Kidney (tissue), 14 donors: ENCODE measurements around the gene SH3RF1. TPM values are rescaled to one million over a fixed set of nuclear protein-coding genes. Genes with fewer than 3 reads are reported as not detected.

ENCODE experiments used
- DNase-seq, 5 donors: peaks; one replicate each; pipeline ENCODE4 v3.0.0-alpha.2; 2013 to 2020
- FAIRE-seq: peaks from 2 replicates; lab custom pipeline; 2012; peaks lifted over from hg19 to GRCh38; lab: Jason Lieb, UNC
- H3K27ac ChIP-seq, 2 donors: one replicate each; pipeline ENCODE4 v1.7.0; 2013; ENCODE audit warnings: low read depth in 2 of 2, low read length in 2 of 2, inconsistent platforms in 1 of 2
- H3K27me3 ChIP-seq: one replicate; pipeline ENCODE4 v1.7.1; 2013; ENCODE audit warnings: low read length, inconsistent platforms; ENCODE audit not compliant: control insufficient read depth, insufficient read depth
- H3K36me3 ChIP-seq, 3 donors: one replicate each; pipeline versions ENCODE4 v1.7.0 to v1.7.1; 2013; ENCODE audit warnings: low read length in 3 of 3, control low read depth in 1 of 3, inconsistent platforms in 1 of 3; ENCODE audit not compliant: insufficient read depth in 3 of 3, control insufficient read depth in 2 of 3
- H3K4me1 ChIP-seq, 3 donors: one replicate each; pipeline versions ENCODE4 v1.7.0 to v1.7.1; 2013; ENCODE audit warnings: low read length in 3 of 3, inconsistent platforms in 1 of 3, low read depth in 1 of 3; ENCODE audit not compliant: control insufficient read depth in 2 of 3, insufficient read depth in 2 of 3
- H3K4me3 ChIP-seq, 3 donors: one replicate each; pipeline versions ENCODE4 v1.7.0 to v1.8.1; 2013; ENCODE audit warnings: low read length in 3 of 3, control low read depth in 1 of 3, inconsistent platforms in 1 of 3
- H3K9ac ChIP-seq, 3 donors: one replicate each; pipeline versions ENCODE4 v1.7.0 to v1.7.1; 2013; ENCODE audit warnings: low read length in 3 of 3, control low read depth in 1 of 3, inconsistent platforms in 1 of 3
- H3K9me3 ChIP-seq, 3 donors: one replicate each; pipeline versions ENCODE4 v1.7.0 to v1.7.1; 2013; ENCODE audit warnings: low read length in 3 of 3, control low read depth in 1 of 3, inconsistent platforms in 1 of 3; ENCODE audit not compliant: control insufficient read depth in 2 of 3, insufficient read depth in 1 of 3
- CTCF ChIP-seq: IDR thresholded peaks from 3 replicates; pipeline ENCODE4 v1.5.1; 2012; ENCODE audit warnings: mild to moderate bottlenecking, moderate library complexity, borderline replicate concordance; ENCODE audit not compliant: insufficient read depth; ENCODE audit errors: extremely low read depth
- intact Hi-C: fragments of 100-400 bp; cut with DNase I; formaldehyde crosslinking; loops from one replicate; pipeline ENCODE4 v1.11.1; 2022
- polyA plus RNA-seq: library from polyadenylated mRNA; stranded (reverse); fragments of 350-450 nt; fragmentation: Illumina TruSeq; extraction: RNeasy Lipid Tissue Mini Kit (QIAGEN cat#74804); gene quantifications from one replicate; pipeline ENCODE4 v1.2.3, GENCODE V29; 2014; ENCODE audit warnings: low read depth, low replicate concordance; ENCODE audit not compliant: insufficient read depth
- total RNA-seq: library from RNA; stranded (reverse); fragmentation: NEBNext Ultra II Directional; extraction: Animal tissue kit (Norgen Biotek cat#: 25700); gene quantifications from one replicate; pipeline ENCODE4 v1.2.1, GENCODE V29; 2021
- donor health status: control.
- donor health status: control.
- donor health status: control.
- donor health status: control.
- donor health status: control.
- donor health status: DM: yes; HTN: yes; CAD: no.
- donor health status: Normal renal cell carcinoma (clear cell type).

The SH3RF1 gene
- total and polyA plus RNA-seq, 2 donors from 2014 or later = 8.2 to 35.7 TPM

- H3K27me3 ChIP-seq = no peaks in the 10 kb centered on the region
- H3K4me1 ChIP-seq = peaks cover 0 to 12% (median 11%) of the 10 kb centered on the region in 3 donors
- no peak overlapping the region for H3K4me3 ChIP-seq
- intact Hi-C loops = no loop called here
- no peak for TF ChIP-seq CTCF
- no peaks in the 10 kb centered on the region for H3K9me3 ChIP-seq
- H3K9ac ChIP-seq = no peak overlapping the region
- FAIRE-seq (no peak), DNase-seq (no peak)
- H3K27ac ChIP-seq = no peak overlapping the region
- peaks cover 7 to 11% (median 9%) of the 10 kb centered on the region in 3 donors for H3K36me3 ChIP-seq
Measured at GRCh38 chr4:169102026-169102425, 168.7 kb downstream of the SH3RF1 start.

GRCh38 chr4:169100670-169101101 is 170.1 kb downstream of the SH3RF1 start:
- peaks cover 0 to 12% (median 11%) of the 10 kb centered on the region in 3 donors for H3K4me1 ChIP-seq
- no peak overlapping the region for H3K9ac ChIP-seq
- peak in 2 of 5 donors; percentile 39 to 47 for DNase-seq
- intact Hi-C loops = no loop called here
- no peak for TF ChIP-seq CTCF
- peaks cover 6 to 14% (median 7%) of the 10 kb centered on the region in 3 donors for H3K36me3 ChIP-seq
- no peaks in the 10 kb centered on the region for H3K27me3 ChIP-seq
- H3K9me3 ChIP-seq = no peaks in the 10 kb centered on the region
- H3K4me3 ChIP-seq = no peak overlapping the region
- peak overlapping the region in 1 of 2 donors; percentile 11 for H3K27ac ChIP-seq
- FAIRE-seq = no peak

GRCh38 chr4:169099771-169100180 is 171.0 kb downstream of the SH3RF1 start:
- DNase-seq = peak in 1 of 5 donors; percentile 59
- peak overlapping the region; percentile 58 to 73 for H3K27ac ChIP-seq
- H3K4me1 ChIP-seq = peaks cover 0 to 12% (median 11%) of the 10 kb centered on the region in 3 donors
- H3K27me3 ChIP-seq = no peaks in the 10 kb centered on the region
- no peak for TF ChIP-seq CTCF
- FAIRE-seq = no peak
- no peak overlapping the region for H3K4me3 ChIP-seq
- no peak overlapping the region for H3K9ac ChIP-seq
- intact Hi-C loops = no loop called here
- H3K36me3 ChIP-seq = peaks cover 7 to 15% (median 14%) of the 10 kb centered on the region in 3 donors
- H3K9me3 ChIP-seq = no peaks in the 10 kb centered on the region
